ENCODE results near the gene SPPL2B.

Gene SPPL2B

DNA sequence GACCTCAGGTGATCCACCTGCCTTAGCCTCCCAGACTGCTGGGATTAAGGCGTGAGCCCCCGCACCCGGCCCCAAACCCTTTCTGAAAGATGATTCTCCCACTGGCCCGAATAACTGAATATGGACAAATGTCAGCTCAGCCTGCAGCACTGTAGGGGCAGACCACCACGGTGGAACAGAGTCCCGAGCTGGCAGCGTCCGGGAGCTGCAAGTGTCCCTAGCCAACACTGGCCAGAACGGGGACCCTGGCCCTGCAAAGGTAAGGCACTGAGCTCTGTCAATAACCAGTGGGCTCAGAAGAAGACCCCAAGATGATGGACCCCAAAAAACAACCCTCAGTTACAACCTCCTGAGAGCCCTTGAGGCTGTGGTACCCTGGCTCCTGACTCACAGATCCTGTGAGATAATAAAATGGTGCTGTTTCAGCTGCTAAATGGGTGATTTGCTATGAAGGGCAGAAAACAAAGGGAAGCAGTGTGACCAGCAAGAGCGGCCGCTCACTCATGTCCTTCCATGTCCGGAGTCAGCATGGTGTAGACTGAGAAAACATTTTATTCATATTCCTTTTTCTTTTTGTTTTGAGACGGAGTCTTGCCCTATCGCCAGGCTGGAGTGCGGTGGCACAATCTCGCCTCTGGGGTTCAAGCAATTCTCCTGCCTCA lies 1.7 kb upstream of the SPPL2B start:
- H3K36me3 ChIP-seq (ENCODE audit: control insufficient read depth, insufficient read depth, low read length), result no peaks in the 10 kb centered on the region
- H3K9me3 ChIP-seq (ENCODE audit: control insufficient read depth, low read length), result no peaks in the 10 kb centered on the region
- H3K4me1 ChIP-seq, result peaks cover 29% of the 10 kb centered on the region
- peaks cover 33% of the 10 kb centered on the region for H3K79me2 ChIP-seq
- H3K27me3 ChIP-seq (ENCODE audit: control insufficient read depth, insufficient read depth, low read length), result no peaks in the 10 kb centered on the region
- H3K9ac ChIP-seq, result no peak overlapping the region
- H2AFZ ChIP-seq, result no peak overlapping the region
- no peak overlapping the region for H3K4me3 ChIP-seq (ENCODE audit: low read depth, low read length)
- no peak overlapping the region for H3K27ac ChIP-seq
- H3K4me2 ChIP-seq (ENCODE audit: low read length), result peak overlapping the region; percentile 5
- TF ChIP-seq, protein P1, sequence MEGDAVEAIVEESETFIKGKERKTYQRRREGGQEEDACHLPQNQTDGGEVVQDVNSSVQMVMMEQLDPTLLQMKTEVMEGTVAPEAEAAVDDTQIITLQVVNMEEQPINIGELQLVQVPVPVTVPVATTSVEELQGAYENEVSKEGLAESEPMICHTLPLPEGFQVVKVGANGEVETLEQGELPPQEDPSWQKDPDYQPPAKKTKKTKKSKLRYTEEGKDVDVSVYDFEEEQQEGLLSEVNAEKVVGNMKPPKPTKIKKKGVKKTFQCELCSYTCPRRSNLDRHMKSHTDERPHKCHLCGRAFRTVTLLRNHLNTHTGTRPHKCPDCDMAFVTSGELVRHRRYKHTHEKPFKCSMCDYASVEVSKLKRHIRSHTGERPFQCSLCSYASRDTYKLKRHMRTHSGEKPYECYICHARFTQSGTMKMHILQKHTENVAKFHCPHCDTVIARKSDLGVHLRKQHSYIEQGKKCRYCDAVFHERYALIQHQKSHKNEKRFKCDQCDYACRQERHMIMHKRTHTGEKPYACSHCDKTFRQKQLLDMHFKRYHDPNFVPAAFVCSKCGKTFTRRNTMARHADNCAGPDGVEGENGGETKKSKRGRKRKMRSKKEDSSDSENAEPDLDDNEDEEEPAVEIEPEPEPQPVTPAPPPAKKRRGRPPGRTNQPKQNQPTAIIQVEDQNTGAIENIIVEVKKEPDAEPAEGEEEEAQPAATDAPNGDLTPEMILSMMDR (IDR thresholded peaks at IDR 0.05), result no peak

DNA sequence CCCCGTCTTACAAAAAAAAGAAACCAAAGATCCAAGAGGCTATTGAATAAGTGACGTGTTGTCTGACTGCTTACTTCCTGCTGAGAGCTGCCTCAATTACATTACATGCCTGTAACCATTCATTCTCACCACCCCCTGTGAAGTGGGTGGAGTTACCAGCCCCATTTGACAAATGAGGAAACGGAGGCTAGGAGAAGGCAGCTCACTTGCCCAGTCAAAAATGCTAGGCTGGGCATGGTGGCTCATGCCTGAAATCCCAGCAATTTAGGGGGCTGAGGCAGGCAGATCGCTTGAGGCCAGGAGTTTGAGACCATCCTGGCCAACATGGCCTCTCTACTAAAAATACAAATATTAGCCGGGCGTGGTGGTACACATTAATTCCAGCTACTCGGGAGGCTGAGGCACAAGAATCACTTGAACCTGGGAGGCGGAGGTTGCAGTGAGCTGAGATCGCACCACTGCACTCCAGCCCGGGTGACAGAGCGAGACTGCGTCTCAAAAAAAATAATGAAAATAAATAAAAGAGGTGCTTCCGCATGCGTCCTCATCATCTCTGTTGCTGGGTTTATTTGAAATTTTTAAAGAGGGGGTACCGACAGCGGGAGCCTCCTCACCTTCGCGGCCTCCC lies 597 bp upstream of the SPPL2B start:
- TF ChIP-seq, protein P1 (IDR thresholded peaks at IDR 0.05), result no peak
- peak overlapping the region; percentile 99 for H3K4me2 ChIP-seq (ENCODE audit: low read length)
- H3K79me2 ChIP-seq, result peaks cover 37% of the 10 kb centered on the region
- peak overlapping the region; percentile 87 for H3K4me3 ChIP-seq (ENCODE audit: low read depth, low read length)
- no peaks in the 10 kb centered on the region for H3K36me3 ChIP-seq (ENCODE audit: control insufficient read depth, insufficient read depth, low read length)
- no peaks in the 10 kb centered on the region for H3K27me3 ChIP-seq (ENCODE audit: control insufficient read depth, insufficient read depth, low read length)
- peak overlapping the region; percentile 74 for H3K9ac ChIP-seq
- H3K27ac ChIP-seq, result peak overlapping the region; percentile 45
- no peaks in the 10 kb centered on the region for H3K9me3 ChIP-seq (ENCODE audit: control insufficient read depth, low read length)
- peaks cover 38% of the 10 kb centered on the region for H3K4me1 ChIP-seq
- peak overlapping the region; percentile 84 for H2AFZ ChIP-seq

DNA sequence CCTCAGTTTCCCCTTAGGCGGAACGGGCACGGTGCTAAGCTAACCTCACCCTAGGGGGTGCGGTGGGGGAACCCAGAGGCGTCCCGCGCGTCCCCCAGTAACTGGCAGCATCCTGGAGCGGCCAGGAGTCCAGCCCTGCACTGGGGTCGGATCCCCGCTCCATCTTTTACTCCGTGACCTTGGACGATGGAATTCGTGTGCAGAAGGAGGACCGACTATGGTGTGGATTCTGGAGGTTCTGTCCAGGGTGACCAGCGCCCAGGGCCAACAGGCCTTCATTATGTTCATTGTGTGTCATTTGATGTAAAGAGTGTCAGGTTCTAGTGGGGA lies 630 bp downstream of the SPPL2B start:
- Histone ChIP-seq H3K36me3 (ENCODE audit: control insufficient read depth, insufficient read depth, low read length) (no peaks in the 10 kb centered on the region), H3K27me3 (ENCODE audit: control insufficient read depth, insufficient read depth, low read length) (no peaks in the 10 kb centered on the region), H3K79me2 (peaks cover 42% of the 10 kb centered on the region), H3K4me3 (ENCODE audit: low read depth, low read length) (peak overlapping the region; percentile 87), H2AFZ (peak overlapping the region; percentile 84), H3K4me2 (ENCODE audit: low read length) (peak overlapping the region; percentile 99), H3K27ac (peak overlapping the region; percentile 45), H3K4me1 (peaks cover 46% of the 10 kb centered on the region), H3K9ac (peak overlapping the region; percentile 74), H3K9me3 (ENCODE audit: control insufficient read depth, low read length) (no peaks in the 10 kb centered on the region)
- TF ChIP-seq, protein P1 (IDR thresholded peaks at IDR 0.05), result no peak

DNA sequence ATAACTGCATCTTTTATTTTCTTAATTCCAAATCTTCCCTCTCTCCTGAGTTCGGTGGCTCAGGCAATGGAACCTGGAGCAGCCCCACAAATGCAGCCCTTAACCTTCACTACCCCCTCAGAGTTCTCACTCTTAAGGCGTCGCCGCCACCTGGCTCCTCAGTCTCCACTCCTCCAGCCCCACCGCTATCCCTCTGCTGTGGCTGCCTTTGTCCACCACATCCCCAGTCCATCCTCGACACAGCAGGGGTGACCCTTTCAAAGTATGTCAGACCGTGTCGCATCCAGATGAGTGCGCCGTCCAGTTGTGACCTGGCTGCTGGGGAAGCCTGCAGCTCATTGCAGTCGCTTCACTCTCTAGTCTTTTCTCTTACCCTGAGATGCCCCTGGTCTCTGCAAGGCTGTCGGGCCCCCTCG lies 1.0 kb downstream of the SPPL2B start:
- TF ChIP-seq, protein P1 (IDR thresholded peaks at IDR 0.05), result no peak
- H3K4me2 ChIP-seq (ENCODE audit: low read length), result peak overlapping the region; percentile 99
- no peak overlapping the region for H3K27ac ChIP-seq
- no peaks in the 10 kb centered on the region for H3K27me3 ChIP-seq (ENCODE audit: control insufficient read depth, insufficient read depth, low read length)
- no peak overlapping the region for H3K9ac ChIP-seq
- no peak overlapping the region for H2AFZ ChIP-seq
- H3K9me3 ChIP-seq (ENCODE audit: control insufficient read depth, low read length), result no peaks in the 10 kb centered on the region
- H3K36me3 ChIP-seq (ENCODE audit: control insufficient read depth, insufficient read depth, low read length), result no peaks in the 10 kb centered on the region
- peaks cover 46% of the 10 kb centered on the region for H3K4me1 ChIP-seq
- peaks cover 46% of the 10 kb centered on the region for H3K79me2 ChIP-seq
- H3K4me3 ChIP-seq (ENCODE audit: low read depth, low read length), result peak overlapping the region; percentile 87

DNA sequence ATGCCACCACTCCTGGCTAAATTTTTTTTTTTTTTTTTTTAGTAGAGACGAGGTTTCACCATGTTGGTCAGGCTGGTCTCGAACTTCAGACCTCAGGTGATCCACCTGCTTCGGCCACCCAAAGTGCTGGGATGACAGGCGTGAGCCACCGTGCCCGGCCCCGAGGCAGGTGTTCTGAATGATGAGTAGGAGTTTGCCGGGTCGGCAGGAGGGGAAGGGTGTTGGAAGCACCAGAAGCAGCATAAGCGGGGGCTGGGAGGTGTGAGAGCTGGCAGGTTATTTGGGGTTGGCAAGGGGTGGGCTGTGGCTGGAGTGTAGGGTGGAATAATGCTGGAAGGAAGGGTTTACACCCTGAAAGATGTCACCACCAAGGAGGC lies 1.8 kb downstream of the SPPL2B start:
- Histone ChIP-seq H2AFZ (no peak overlapping the region), H3K79me2 (peaks cover 51% of the 10 kb centered on the region), H3K4me2 (ENCODE audit: low read length) (no peak overlapping the region), H3K9ac (no peak overlapping the region), H3K27me3 (ENCODE audit: control insufficient read depth, insufficient read depth, low read length) (no peaks in the 10 kb centered on the region), H3K9me3 (ENCODE audit: control insufficient read depth, low read length) (no peaks in the 10 kb centered on the region), H3K4me1 (peaks cover 46% of the 10 kb centered on the region), H3K4me3 (ENCODE audit: low read depth, low read length) (no peak overlapping the region), H3K27ac (no peak overlapping the region), H3K36me3 (ENCODE audit: control insufficient read depth, insufficient read depth, low read length) (no peaks in the 10 kb centered on the region)
- TF ChIP-seq, protein P1 (IDR thresholded peaks at IDR 0.05), result no peak
